ENCODE measurements around the gene PTPRK. TPM values are rescaled to one million over a fixed set of nuclear protein-coding genes. Genes with fewer than 3 reads are reported as not detected.

The PTPRK gene
- total RNA-seq, 1 experiment from 2014 or later, result 34.2 TPM

GRCh38 chr6:128172752-128173682 is 347.4 kb downstream of the PTPRK start:
- intact Hi-C loops (cut with micrococcal nuclease), result no loop called here
- TF ChIP-seq CEBPB (IDR thresholded peaks at IDR 0.05; ENCODE audit: low read depth), result no peak
- ChIA-PET RAD21 (ENCODE audit: low non-redundant PET in 1 of 2, low total read pairs in 2 of 2, uncharacterized antibody in 2 of 2, unreplicated experiment in 2 of 2) (no interaction called here), POLR2A (no interaction called here), CTCF (no interaction called here)
- H3K4me2 ChIP-seq (ENCODE audit: low read length), result no peak overlapping the region
- no peak overlapping the region for H3K27ac ChIP-seq (ENCODE audit: low read depth, low read length)
- BruUV-seq (replicated peaks), result no TSS peak
- H3K9me2 ChIP-seq (ENCODE audit: insufficient read depth), result no peaks in the 10 kb centered on the region
- H4K20me1 ChIP-seq (ENCODE audit: insufficient read depth), result no peaks in the 10 kb centered on the region
- no peak for DNase-seq (ENCODE audit: low read depth, low spot score)
- no peak overlapping the region for H2AFZ ChIP-seq (ENCODE audit: low read depth, low read length, poor library complexity, severe bottlenecking)
- no peaks in the 10 kb centered on the region for H3K9me3 ChIP-seq (ENCODE audit: control insufficient read depth in 1 of 2, insufficient read depth in 1 of 2, low read depth in 1 of 2, low read length in 2 of 2)
- no peaks in the 10 kb centered on the region for H3K36me3 ChIP-seq (ENCODE audit: control insufficient read depth in 1 of 2, insufficient read depth in 2 of 2, low read length in 2 of 2)
- peaks cover 0 to 7% of the 10 kb centered on the region in 2 experiments; a peak in 2 of 4 replicates for H3K4me1 ChIP-seq (ENCODE audit: control insufficient read depth in 1 of 2, insufficient read depth in 2 of 2, low read length in 2 of 2)
- no peaks in the 10 kb centered on the region for H3K79me2 ChIP-seq (ENCODE audit: insufficient read depth, low read length)
- H3K4me3 ChIP-seq (replicated peaks in 1 of 2; ENCODE audit: low read depth in 1 of 2, low read length in 2 of 2), result no peak overlapping the region
- H3K27me3 ChIP-seq (ENCODE audit: insufficient read depth, low read length), result no peaks in the 10 kb centered on the region
- no peak overlapping the region for H3K9ac ChIP-seq (ENCODE audit: low read length)
- ATAC-seq, result no peak

- RAD21 ChIA-PET (ENCODE audit: low non-redundant PET in 1 of 2, low total read pairs in 2 of 2, uncharacterized antibody in 2 of 2, unreplicated experiment in 2 of 2), result no interaction called here
- H3K79me2 ChIP-seq (ENCODE audit: insufficient read depth, low read length), result no peaks in the 10 kb centered on the region
Measured at GRCh38 chr6:128172081-128172480, 348.3 kb downstream of the PTPRK start.

More at GRCh38 chr6:128172081-128172480, 348.3 kb downstream of the PTPRK start:
- intact Hi-C loops (cut with micrococcal nuclease), result no loop called here
- Histone ChIP-seq H3K4me1 (ENCODE audit: control insufficient read depth in 1 of 2, insufficient read depth in 2 of 2, low read length in 2 of 2) (peaks cover 0 to 7% of the 10 kb centered on the region in 2 experiments; a peak in 2 of 4 replicates), H3K27ac (ENCODE audit: low read depth, low read length) (no peak overlapping the region), H2AFZ (ENCODE audit: low read depth, low read length, poor library complexity, severe bottlenecking) (no peak overlapping the region), H3K4me3 (replicated peaks in 1 of 2; ENCODE audit: low read depth in 1 of 2, low read length in 2 of 2) (no peak overlapping the region), H3K9ac (ENCODE audit: low read length) (no peak overlapping the region), H3K4me2 (ENCODE audit: low read length) (no peak overlapping the region), H3K9me3 (ENCODE audit: control insufficient read depth in 1 of 2, insufficient read depth in 1 of 2, low read depth in 1 of 2, low read length in 2 of 2) (no peaks in the 10 kb centered on the region), H3K27me3 (ENCODE audit: insufficient read depth, low read length) (no peaks in the 10 kb centered on the region), H3K9me2 (ENCODE audit: insufficient read depth) (no peaks in the 10 kb centered on the region), H3K36me3 (ENCODE audit: control insufficient read depth in 1 of 2, insufficient read depth in 2 of 2, low read length in 2 of 2) (no peaks in the 10 kb centered on the region), H4K20me1 (ENCODE audit: insufficient read depth) (no peaks in the 10 kb centered on the region)
- ATAC-seq (no peak), DNase-seq (ENCODE audit: low read depth, low spot score) (no peak)
- POLR2A ChIA-PET, result no interaction called here
- no TSS peak for BruUV-seq (replicated peaks)
- CTCF ChIA-PET, result no interaction called here
- TF ChIP-seq EZH2phosphoT487 (IDR thresholded peaks at IDR 0.05; ENCODE audit: borderline replicate concordance), result no peak
- TF ChIP-seq ZFX (IDR thresholded peaks at IDR 0.05), result no peak
- no peak for TF ChIP-seq YY1 (IDR thresholded peaks at IDR 0.05; ENCODE audit: extremely low read depth, insufficient replicate concordance, low read depth, low read length)
